Activated T-cell treated with anti-CD3 and anti-CD28 coated beads, Interleukin-2, amount 50 U/mL, for 72 hours (primary cell): ENCODE data around the gene APBB2. TPM values are rescaled to one million over a fixed set of nuclear protein-coding genes. Genes with fewer than 3 reads are reported as not detected.

Experiments used
- ATAC-seq, 2 donors: fragments of 150-1000 bp; cut with Tn5 transposase; replicated peaks in 1 of 2; 2 replicates each; pipeline ENCODE4 v1.10.0; 2021; ENCODE audit warnings: moderate library complexity in 2 of 2, mild to moderate bottlenecking in 1 of 2
- DNase-seq, 2 donors: peaks; one replicate each; pipeline ENCODE4 v3.0.0; 2021 to 2022; ENCODE audit warnings: mixed read lengths in 1 of 2
- H3K27ac Mint-ChIP-seq: one replicate; pipeline ENCODE4 v1.8.0; 2022; ENCODE audit warnings: mild to moderate bottlenecking, moderate library complexity, mixed read lengths
- H3K27me3 Mint-ChIP-seq: one replicate; pipeline ENCODE4 v1.8.0; 2022; ENCODE audit warnings: low read depth, mixed read lengths
- H3K36me3 Mint-ChIP-seq, 2 donors: one replicate each; pipeline ENCODE4 v1.8.0; 2022; ENCODE audit warnings: mixed read lengths in 2 of 2, mild to moderate bottlenecking in 1 of 2; ENCODE audit not compliant: insufficient read depth in 2 of 2
- H3K4me1 Mint-ChIP-seq: one replicate; pipeline ENCODE4 v1.8.0; 2022; ENCODE audit warnings: low read depth, mixed read lengths
- H3K4me3 Mint-ChIP-seq, 2 donors: one replicate each; pipeline ENCODE4 v1.8.0; 2022; ENCODE audit warnings: mild to moderate bottlenecking in 2 of 2, mixed read lengths in 2 of 2, moderate library complexity in 2 of 2
- H3K9me3 Mint-ChIP-seq, 2 donors: one replicate each; pipeline ENCODE4 v1.8.0; 2022; ENCODE audit warnings: mixed read lengths in 2 of 2
- total RNA-seq, 2 donors: library from RNA; stranded (reverse); gene quantifications; one replicate each; pipeline ENCODE4 v1.2.3, GENCODE V29; 2022

The APBB2 gene
- total RNA-seq, 2 donors from 2014 or later, result 6.8 to 8.6 TPM

GRCh38 chr4:41176340-41176739, 38.0 kb downstream of the APBB2 start:
- H3K4me3 Mint-ChIP-seq, result no peak overlapping the region
- no peaks in the 10 kb centered on the region for H3K36me3 Mint-ChIP-seq
- H3K9me3 Mint-ChIP-seq, result no peaks in the 10 kb centered on the region
- ATAC-seq, result no peak
- H3K27me3 Mint-ChIP-seq, result peaks cover 22% of the 10 kb centered on the region
- H3K27ac Mint-ChIP-seq, result no peak overlapping the region
- H3K4me1 Mint-ChIP-seq, result no peaks in the 10 kb centered on the region
- DNase-seq, result no peak

GRCh38 chr4:41175794-41176193, 38.5 kb downstream of the APBB2 start:
- Mint-ChIP-seq H3K9me3 (no peaks in the 10 kb centered on the region), H3K27ac (no peak overlapping the region), H3K4me3 (no peak overlapping the region), H3K36me3 (no peaks in the 10 kb centered on the region), H3K4me1 (no peaks in the 10 kb centered on the region), H3K27me3 (peaks cover 22% of the 10 kb centered on the region)
- DNase-seq, result no peak
- ATAC-seq, result no peak

- H3K27me3 Mint-ChIP-seq, result peaks cover 20% of the 10 kb centered on the region
- H3K36me3 Mint-ChIP-seq, result no peaks in the 10 kb centered on the region
- ATAC-seq (no peak), DNase-seq (no peak)
- no peaks in the 10 kb centered on the region for H3K4me1 Mint-ChIP-seq
- H3K27ac Mint-ChIP-seq, result no peak overlapping the region
- H3K9me3 Mint-ChIP-seq, result no peaks in the 10 kb centered on the region
- no peak overlapping the region for H3K4me3 Mint-ChIP-seq
Measured at GRCh38 chr4:41174444-41174843, 39.9 kb downstream of the APBB2 start.

- ATAC-seq (no peak), DNase-seq (no peak)
- Mint-ChIP-seq H3K4me3 (no peak overlapping the region), H3K4me1 (no peaks in the 10 kb centered on the region), H3K27me3 (peaks cover 9% of the 10 kb centered on the region), H3K9me3 (peaks cover 0 to 1% of the 10 kb centered on the region in 2 donors), H3K27ac (no peak overlapping the region), H3K36me3 (no peaks in the 10 kb centered on the region)
Measured at GRCh38 chr4:41172786-41173185, 41.6 kb downstream of the APBB2 start.

GRCh38 chr4:41169256-41169800, 45.0 kb downstream of the APBB2 start:
- Mint-ChIP-seq H3K36me3 (no peaks in the 10 kb centered on the region), H3K27ac (no peak overlapping the region), H3K9me3 (peaks cover 0 to 1% of the 10 kb centered on the region in 2 donors), H3K4me3 (no peak overlapping the region), H3K27me3 (peaks cover 6% of the 10 kb centered on the region), H3K4me1 (no peaks in the 10 kb centered on the region)
- no peak for ATAC-seq
- no peak for DNase-seq

GRCh38 chr4:41167191-41167590, 47.2 kb downstream of the APBB2 start:
- Mint-ChIP-seq H3K4me3 (no peak overlapping the region), H3K4me1 (no peaks in the 10 kb centered on the region), H3K36me3 (no peaks in the 10 kb centered on the region), H3K27ac (no peak overlapping the region), H3K27me3 (peaks cover 6% of the 10 kb centered on the region), H3K9me3 (peaks cover 0 to 1% of the 10 kb centered on the region in 2 donors)
- ATAC-seq (no peak), DNase-seq (no peak)

- ATAC-seq (no peak), DNase-seq (no peak)
- Mint-ChIP-seq H3K36me3 (no peaks in the 10 kb centered on the region), H3K4me3 (no peak overlapping the region), H3K9me3 (peaks cover 0 to 1% of the 10 kb centered on the region in 2 donors), H3K27ac (no peak overlapping the region), H3K27me3 (peaks cover 6% of the 10 kb centered on the region), H3K4me1 (no peaks in the 10 kb centered on the region)
Measured at GRCh38 chr4:41164405-41164804, 49.9 kb downstream of the APBB2 start.

GRCh38 chr4:41161355-41161754, 53.0 kb downstream of the APBB2 start:
- H3K36me3 Mint-ChIP-seq, result no peaks in the 10 kb centered on the region
- ATAC-seq (no peak), DNase-seq (no peak)
- H3K27ac Mint-ChIP-seq, result no peak overlapping the region
- peaks cover 6% of the 10 kb centered on the region for H3K27me3 Mint-ChIP-seq
- H3K4me3 Mint-ChIP-seq, result no peak overlapping the region
- no peaks in the 10 kb centered on the region for H3K9me3 Mint-ChIP-seq
- H3K4me1 Mint-ChIP-seq, result no peaks in the 10 kb centered on the region

- H3K27ac Mint-ChIP-seq, result no peak overlapping the region
- DNase-seq (no peak), ATAC-seq (no peak)
- H3K36me3 Mint-ChIP-seq, result no peaks in the 10 kb centered on the region
- no peaks in the 10 kb centered on the region for H3K4me1 Mint-ChIP-seq
- no peaks in the 10 kb centered on the region for H3K9me3 Mint-ChIP-seq
- H3K27me3 Mint-ChIP-seq, result peaks cover 6% of the 10 kb centered on the region
- no peak overlapping the region for H3K4me3 Mint-ChIP-seq
Measured at GRCh38 chr4:41160856-41161255, 53.5 kb downstream of the APBB2 start.

GRCh38 chr4:41160012-41160789, 54.1 kb downstream of the APBB2 start:
- Mint-ChIP-seq H3K27me3 (peaks cover 1% of the 10 kb centered on the region), H3K9me3 (no peaks in the 10 kb centered on the region), H3K36me3 (no peaks in the 10 kb centered on the region), H3K4me3 (no peak overlapping the region), H3K4me1 (no peaks in the 10 kb centered on the region), H3K27ac (no peak overlapping the region)
- ATAC-seq (no peak), DNase-seq (no peak)

GRCh38 chr4:41158756-41159155, 55.6 kb downstream of the APBB2 start:
- DNase-seq (no peak), ATAC-seq (no peak)
- no peaks in the 10 kb centered on the region for H3K36me3 Mint-ChIP-seq
- no peaks in the 10 kb centered on the region for H3K4me1 Mint-ChIP-seq
- H3K9me3 Mint-ChIP-seq, result no peaks in the 10 kb centered on the region
- no peak overlapping the region for H3K27ac Mint-ChIP-seq
- no peak overlapping the region for H3K4me3 Mint-ChIP-seq
- no peaks in the 10 kb centered on the region for H3K27me3 Mint-ChIP-seq

GRCh38 chr4:41158274-41158673, 56.1 kb downstream of the APBB2 start:
- ATAC-seq (no peak), DNase-seq (no peak)
- Mint-ChIP-seq H3K27ac (no peak overlapping the region), H3K4me1 (no peaks in the 10 kb centered on the region), H3K4me3 (no peak overlapping the region), H3K9me3 (no peaks in the 10 kb centered on the region), H3K36me3 (no peaks in the 10 kb centered on the region), H3K27me3 (no peaks in the 10 kb centered on the region)

- no peaks in the 10 kb centered on the region for H3K4me1 Mint-ChIP-seq
- H3K36me3 Mint-ChIP-seq, result no peaks in the 10 kb centered on the region
- ATAC-seq (no peak), DNase-seq (no peak)
- no peak overlapping the region for H3K4me3 Mint-ChIP-seq
- H3K27ac Mint-ChIP-seq, result no peak overlapping the region
- H3K27me3 Mint-ChIP-seq, result no peaks in the 10 kb centered on the region
- no peaks in the 10 kb centered on the region for H3K9me3 Mint-ChIP-seq
Measured at GRCh38 chr4:41157009-41157408, 57.3 kb downstream of the APBB2 start.

GRCh38 chr4:41156574-41156973, 57.8 kb downstream of the APBB2 start:
- DNase-seq (no peak), ATAC-seq (no peak)
- no peaks in the 10 kb centered on the region for H3K36me3 Mint-ChIP-seq
- H3K4me3 Mint-ChIP-seq, result no peak overlapping the region
- no peaks in the 10 kb centered on the region for H3K4me1 Mint-ChIP-seq
- no peaks in the 10 kb centered on the region for H3K27me3 Mint-ChIP-seq
- no peaks in the 10 kb centered on the region for H3K9me3 Mint-ChIP-seq
- no peak overlapping the region for H3K27ac Mint-ChIP-seq
